Stomach smooth muscle (tissue), 2 donors: Measurements from ENCODE around the gene TBC1D26.
"Not testable (repeated sequence)": the region's sequence is repeated elsewhere in the genome, so short reads cannot be mapped to it uniquely, and the experiment has no call there.

Source experiments
- H3K27ac ChIP-seq: one replicate; pipeline ENCODE4 v1.7.0; 2013; ENCODE audit warnings: mild to moderate bottlenecking, low read length, inconsistent platforms
- H3K27me3 ChIP-seq, 2 donors: one replicate each; pipeline ENCODE4 v1.7.0; 2013; ENCODE audit warnings: low read length in 2 of 2; ENCODE audit not compliant: insufficient read depth in 2 of 2, control insufficient read depth in 1 of 2
- H3K36me3 ChIP-seq, 2 donors: one replicate each; pipeline ENCODE4 v1.7.0; 2013; ENCODE audit warnings: low read length in 2 of 2; ENCODE audit not compliant: control insufficient read depth in 2 of 2, insufficient read depth in 2 of 2
- H3K4me1 ChIP-seq: one replicate; pipeline ENCODE4 v1.7.0; 2013; ENCODE audit warnings: low read length; ENCODE audit not compliant: control insufficient read depth, insufficient read depth
- H3K4me3 ChIP-seq, 2 donors: one replicate each; pipeline ENCODE4 v1.7.0; 2013; ENCODE audit warnings: low read length in 2 of 2
- H3K9ac ChIP-seq, 2 donors: one replicate each; pipeline ENCODE4 v1.7.0; 2013; ENCODE audit warnings: low read length in 2 of 2, mild to moderate bottlenecking in 1 of 2
- H3K9me3 ChIP-seq, 2 donors: one replicate each; pipeline ENCODE4 v1.7.0; 2013; ENCODE audit warnings: low read length in 2 of 2; ENCODE audit not compliant: control insufficient read depth in 2 of 2
- donor health status: healthy.
- donor health status: Pancreatic carcinoma.

The TBC1D26 gene

GRCh38 chr17:15742921-15743320 lies 10.8 kb downstream of the TBC1D26 start:
- Histone ChIP-seq H3K36me3 (no peaks in the 10 kb centered on the region), H3K9me3 (no peaks in the 10 kb centered on the region), H3K27ac (no peak overlapping the region), H3K9ac (no peak overlapping the region), H3K4me1 (peaks cover 4% of the 10 kb centered on the region), H3K4me3 (no peak overlapping the region), H3K27me3 (no peaks in the 10 kb centered on the region)

- Histone ChIP-seq H3K27me3 (no peaks in the 10 kb centered on the region), H3K36me3 (no peaks in the 10 kb centered on the region), H3K4me1 (peaks cover 4% of the 10 kb centered on the region), H3K4me3 (no peak overlapping the region), H3K27ac (no peak overlapping the region), H3K9me3 (no peaks in the 10 kb centered on the region), H3K9ac (no peak overlapping the region)
These were observed 12.1 kb downstream of the TBC1D26 start for GRCh38 chr17:15744074-15744676.

- H3K9ac ChIP-seq, result no peak overlapping the region
These were observed 12.8 kb downstream of the TBC1D26 start for GRCh38 chr17:15744885-15745284.

DNA sequence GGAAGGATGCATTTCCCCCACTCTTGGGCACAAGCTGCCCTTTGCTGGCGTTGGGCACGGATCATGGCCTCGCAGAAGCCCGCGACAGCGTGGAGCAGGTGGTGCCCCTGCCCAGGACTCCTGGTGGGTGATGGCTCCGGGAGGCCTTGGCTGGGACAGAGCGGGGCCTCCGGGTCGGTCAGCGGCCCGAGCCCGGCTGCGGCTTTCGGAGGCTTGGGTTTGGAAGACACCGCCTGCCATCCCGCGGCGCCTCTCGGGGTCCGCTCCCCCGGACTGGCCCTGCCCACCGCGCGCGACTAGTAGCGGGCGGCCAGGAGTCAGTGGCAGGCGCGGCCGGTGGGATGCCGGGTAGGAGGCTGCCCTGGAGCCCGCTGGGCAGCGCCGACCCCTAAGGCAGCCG lies 17.3 kb downstream of the TBC1D26 start:
- H3K36me3 ChIP-seq, H3K4me3 ChIP-seq, H3K27me3 ChIP-seq, H3K27ac ChIP-seq, H3K4me1 ChIP-seq, H3K9me3 ChIP-seq, H3K9ac ChIP-seq: not testable (repeated sequence)

More at GRCh38 chr17:15744885-15745284, 12.8 kb downstream of the TBC1D26 start:
- Histone ChIP-seq H3K9me3 (no peaks in the 10 kb centered on the region), H3K27ac (peak overlapping the region; percentile 11), H3K4me3 (no peak overlapping the region), H3K4me1 (peaks cover 4% of the 10 kb centered on the region), H3K27me3 (no peaks in the 10 kb centered on the region), H3K36me3 (no peaks in the 10 kb centered on the region)

DNA sequence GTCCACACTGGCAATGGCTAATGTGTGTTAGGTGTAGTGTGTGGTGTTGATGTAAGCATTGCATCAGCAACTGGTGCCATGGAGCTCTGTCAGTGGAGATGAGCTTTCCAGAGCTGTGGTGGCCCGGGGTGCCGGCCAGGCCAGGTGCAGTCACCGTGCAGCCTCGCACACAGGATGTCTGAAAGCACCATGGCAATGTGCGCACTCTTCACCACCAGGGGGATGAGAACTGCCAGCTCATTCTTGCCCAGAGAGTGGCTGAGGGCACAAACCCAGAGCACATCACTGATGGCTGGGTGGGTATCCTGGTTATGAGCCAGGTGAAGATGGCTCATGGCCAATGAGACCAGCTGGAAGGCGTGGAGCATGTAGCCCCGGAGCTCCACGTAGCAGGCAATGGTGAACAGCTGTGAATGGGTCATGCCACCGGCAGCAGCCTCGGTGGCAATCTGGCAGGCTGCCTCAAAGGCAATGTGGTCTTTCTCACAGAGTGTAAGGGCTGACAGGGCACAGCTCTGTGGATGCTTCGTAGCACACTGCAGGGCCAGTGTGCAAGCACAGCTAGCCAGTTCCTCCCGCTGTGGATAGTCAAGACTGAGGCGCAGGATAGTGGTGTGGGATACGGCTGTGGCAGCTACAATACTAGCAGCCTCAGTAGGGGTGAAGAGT lies 36.9 kb downstream of the TBC1D26 start:
- H3K27me3 ChIP-seq, H3K4me1 ChIP-seq, H3K27ac ChIP-seq, H3K36me3 ChIP-seq, H3K9ac ChIP-seq, H3K4me3 ChIP-seq, H3K9me3 ChIP-seq: not testable (repeated sequence)

DNA sequence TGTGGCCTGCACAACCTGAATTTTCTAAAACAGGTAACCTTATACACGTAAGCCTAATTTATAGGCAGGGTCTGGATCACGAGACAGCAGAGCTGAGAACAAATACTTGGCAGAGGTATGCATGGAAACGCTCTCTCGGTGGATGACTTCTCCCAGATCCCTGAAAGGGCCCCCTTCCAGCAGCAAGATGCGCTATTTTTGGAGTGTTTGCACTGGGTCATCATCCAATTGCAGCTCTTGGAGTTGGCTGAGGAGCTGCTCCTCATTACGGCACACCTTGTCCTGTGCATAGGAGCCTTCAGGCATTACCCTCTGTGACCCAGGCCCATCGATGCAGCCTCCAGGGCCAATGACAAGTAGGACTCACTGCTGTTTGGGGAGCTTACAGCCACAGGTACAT lies 38.6 kb downstream of the TBC1D26 start:
- not testable (repeated sequence) for H3K36me3 ChIP-seq, H3K9me3 ChIP-seq, H3K4me3 ChIP-seq, H3K27ac ChIP-seq, H3K9ac ChIP-seq, H3K4me1 ChIP-seq, H3K27me3 ChIP-seq

- H3K4me1 ChIP-seq, result peaks cover 2% of the 10 kb centered on the region
- H3K9me3 ChIP-seq, result no peaks in the 10 kb centered on the region
- no peaks in the 10 kb centered on the region for H3K27me3 ChIP-seq
- no peaks in the 10 kb centered on the region for H3K36me3 ChIP-seq
- no peak overlapping the region for H3K27ac ChIP-seq
- H3K4me3 ChIP-seq, result no peak overlapping the region
- H3K9ac ChIP-seq, result no peak overlapping the region
These were observed 44.8 kb downstream of the TBC1D26 start for GRCh38 chr17:15776871-15777270.

GRCh38 chr17:15777297-15777696 lies 45.2 kb downstream of the TBC1D26 start:
- no peaks in the 10 kb centered on the region for H3K9me3 ChIP-seq
- H3K4me3 ChIP-seq, result no peak overlapping the region
- H3K36me3 ChIP-seq, result no peaks in the 10 kb centered on the region
- H3K27me3 ChIP-seq, result no peaks in the 10 kb centered on the region
- no peak overlapping the region for H3K27ac ChIP-seq
- H3K4me1 ChIP-seq, result peaks cover 2% of the 10 kb centered on the region
- H3K9ac ChIP-seq, result no peak overlapping the region

DNA sequence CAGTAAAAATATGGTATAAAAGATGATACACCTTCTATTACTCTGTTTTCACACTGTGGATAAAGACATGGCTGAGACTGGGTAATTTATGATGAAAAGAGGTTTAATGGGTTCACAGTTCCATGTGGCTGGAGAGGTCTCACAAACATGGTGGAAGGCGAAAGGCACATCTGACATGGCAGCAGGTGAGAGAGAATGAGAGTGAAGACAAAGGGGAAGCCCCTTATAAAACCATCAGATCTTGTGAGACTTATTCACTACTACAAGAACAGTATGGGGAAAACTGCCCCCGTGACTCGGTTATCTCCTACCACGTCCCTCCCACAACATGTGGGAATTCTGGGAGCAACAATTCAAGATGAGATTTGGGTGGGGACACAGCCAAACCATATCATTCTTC lies 45.6 kb downstream of the TBC1D26 start:
- Histone ChIP-seq H3K27me3 (no peaks in the 10 kb centered on the region), H3K27ac (no peak overlapping the region), H3K9ac (no peak overlapping the region), H3K4me3 (no peak overlapping the region), H3K36me3 (no peaks in the 10 kb centered on the region), H3K9me3 (no peaks in the 10 kb centered on the region), H3K4me1 (peaks cover 2% of the 10 kb centered on the region)

DNA sequence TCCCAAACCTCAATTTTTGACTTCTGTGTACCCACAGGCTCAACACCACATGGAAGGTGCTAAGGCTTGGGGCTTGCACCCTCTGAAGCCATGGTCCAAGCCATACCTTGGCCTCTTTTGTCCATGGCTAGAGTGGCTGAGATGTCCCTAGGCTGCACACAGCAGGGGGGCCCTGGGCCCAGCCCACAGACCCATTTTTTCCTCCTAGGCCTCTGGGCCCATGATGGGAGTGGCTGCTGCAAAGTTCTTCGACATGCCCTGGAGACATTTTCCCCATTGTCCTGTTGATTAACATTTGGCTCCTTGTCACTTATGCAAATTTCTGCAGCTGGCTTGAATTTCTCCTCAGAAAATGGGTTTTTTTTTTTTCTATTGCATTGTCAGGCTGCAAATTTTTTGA lies 47.0 kb downstream of the TBC1D26 start:
- no peak overlapping the region for H3K9ac ChIP-seq
- H3K4me1 ChIP-seq, result peaks cover 2% of the 10 kb centered on the region
- H3K36me3 ChIP-seq, result no peaks in the 10 kb centered on the region

DNA sequence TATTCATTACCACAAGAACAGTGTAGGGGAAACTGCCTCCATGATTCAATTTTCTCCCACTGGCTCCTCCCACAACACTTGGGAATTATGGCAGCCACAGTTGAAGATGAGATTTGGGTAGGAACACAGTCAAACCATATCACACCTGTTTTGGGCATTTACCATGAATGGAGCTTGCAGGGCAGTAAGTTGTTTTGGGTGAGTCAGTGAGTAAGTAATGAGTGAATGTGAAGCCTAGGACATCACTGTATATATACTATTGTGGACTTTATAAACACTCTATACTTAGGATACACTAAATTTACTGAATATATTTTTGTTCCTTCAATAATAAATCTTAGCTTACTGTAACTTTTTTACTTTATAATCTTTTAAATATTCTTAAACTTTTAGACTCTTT lies 48.1 kb downstream of the TBC1D26 start:
- no peak overlapping the region for H3K4me3 ChIP-seq
- H3K9me3 ChIP-seq, result no peaks in the 10 kb centered on the region
- H3K4me1 ChIP-seq, result peaks cover 5% of the 10 kb centered on the region
- no peaks in the 10 kb centered on the region for H3K36me3 ChIP-seq
- H3K9ac ChIP-seq, result no peak overlapping the region
- no peaks in the 10 kb centered on the region for H3K27me3 ChIP-seq
- no peak overlapping the region for H3K27ac ChIP-seq

More for the DNA sequence above, 47.0 kb downstream of the TBC1D26 start:
- H3K27ac ChIP-seq, result no peak overlapping the region
- H3K27me3 ChIP-seq, result no peaks in the 10 kb centered on the region
- H3K4me3 ChIP-seq, result no peak overlapping the region
- H3K9me3 ChIP-seq, result no peaks in the 10 kb centered on the region
